Right lobe of liver (tissue), 4 donors: ENCODE data around the gene FLNC.

Experiments used
- POLR2A ChIP-seq: fragments of 450-650 bp; IDR thresholded peaks from one replicate; pipeline ENCODE4 v1.6.1; 2017; ENCODE audit warnings: antibody characterized with exemption, mild to moderate bottlenecking
- TF ChIP-seq, protein P1 (sequence below), 4 donors: fragments of 200-600 bp in 3 of 4; fragments of 450-650 bp in 1 of 4; IDR thresholded peaks; one replicate each; pipeline versions ENCODE4 v1.5.1 to v1.8.0; 2016 to 2022; ENCODE audit warnings: antibody characterized with exemption in 4 of 4, mild to moderate bottlenecking in 2 of 4
- donor health status: DM: no; HTN: no; CAD: no.
- donor health status: DM: no; HTN: no; CAD: no.
- donor health status: DM: no; HTN: yes; CAD: no.

DNA sequence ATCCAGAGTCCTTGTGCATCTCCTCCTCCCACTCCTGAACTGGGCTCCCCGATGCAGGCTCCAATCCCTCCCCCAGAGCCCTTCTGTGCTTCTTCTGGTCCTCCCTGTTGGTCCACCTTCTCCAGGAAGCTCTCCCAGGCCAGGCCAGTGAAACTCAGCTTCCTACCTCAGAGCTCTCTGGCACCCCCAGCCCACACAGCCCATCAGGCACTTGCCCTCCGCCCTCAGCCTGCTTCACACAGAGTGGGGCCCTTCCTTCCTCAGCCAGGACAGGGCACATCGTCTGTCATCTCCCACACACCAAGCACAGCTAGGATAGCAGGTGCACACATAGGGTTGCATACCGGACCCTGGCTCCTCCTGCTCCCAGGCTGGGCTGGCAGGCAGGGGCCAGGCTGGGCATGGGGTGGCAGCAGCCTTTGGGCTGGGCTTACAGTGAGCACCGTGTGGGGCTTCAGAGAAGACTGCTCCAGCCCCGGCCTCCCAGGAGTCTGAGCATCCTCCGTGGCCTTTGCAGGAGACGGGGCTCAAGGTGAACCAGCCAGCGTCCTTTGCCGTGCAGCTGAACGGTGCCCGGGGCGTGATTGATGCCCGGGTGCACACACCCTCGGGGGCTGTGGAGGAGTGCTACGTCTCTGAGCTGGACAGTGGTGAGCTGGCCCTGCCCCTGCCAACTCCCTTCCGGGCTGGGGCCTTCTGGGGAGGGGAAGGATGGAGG is 26.0 kb downstream of the FLNC start:
- TF ChIP-seq, protein P1, sequence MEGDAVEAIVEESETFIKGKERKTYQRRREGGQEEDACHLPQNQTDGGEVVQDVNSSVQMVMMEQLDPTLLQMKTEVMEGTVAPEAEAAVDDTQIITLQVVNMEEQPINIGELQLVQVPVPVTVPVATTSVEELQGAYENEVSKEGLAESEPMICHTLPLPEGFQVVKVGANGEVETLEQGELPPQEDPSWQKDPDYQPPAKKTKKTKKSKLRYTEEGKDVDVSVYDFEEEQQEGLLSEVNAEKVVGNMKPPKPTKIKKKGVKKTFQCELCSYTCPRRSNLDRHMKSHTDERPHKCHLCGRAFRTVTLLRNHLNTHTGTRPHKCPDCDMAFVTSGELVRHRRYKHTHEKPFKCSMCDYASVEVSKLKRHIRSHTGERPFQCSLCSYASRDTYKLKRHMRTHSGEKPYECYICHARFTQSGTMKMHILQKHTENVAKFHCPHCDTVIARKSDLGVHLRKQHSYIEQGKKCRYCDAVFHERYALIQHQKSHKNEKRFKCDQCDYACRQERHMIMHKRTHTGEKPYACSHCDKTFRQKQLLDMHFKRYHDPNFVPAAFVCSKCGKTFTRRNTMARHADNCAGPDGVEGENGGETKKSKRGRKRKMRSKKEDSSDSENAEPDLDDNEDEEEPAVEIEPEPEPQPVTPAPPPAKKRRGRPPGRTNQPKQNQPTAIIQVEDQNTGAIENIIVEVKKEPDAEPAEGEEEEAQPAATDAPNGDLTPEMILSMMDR (IDR thresholded peaks at IDR 0.05): no peak
- no peak for TF ChIP-seq POLR2A
